Kidney tubule cell (primary cell): ENCODE data around the gene OR5AP2.
"Not testable (repeated sequence)": the region's sequence is repeated elsewhere in the genome, so short reads cannot be mapped to it uniquely, and the experiment has no call there.

Experiments
- DNase-seq: peaks from one replicate; pipeline ENCODE4 v3.0.0-alpha.2; 2018; ENCODE audit warnings: low spot score

Gene OR5AP2

DNA sequence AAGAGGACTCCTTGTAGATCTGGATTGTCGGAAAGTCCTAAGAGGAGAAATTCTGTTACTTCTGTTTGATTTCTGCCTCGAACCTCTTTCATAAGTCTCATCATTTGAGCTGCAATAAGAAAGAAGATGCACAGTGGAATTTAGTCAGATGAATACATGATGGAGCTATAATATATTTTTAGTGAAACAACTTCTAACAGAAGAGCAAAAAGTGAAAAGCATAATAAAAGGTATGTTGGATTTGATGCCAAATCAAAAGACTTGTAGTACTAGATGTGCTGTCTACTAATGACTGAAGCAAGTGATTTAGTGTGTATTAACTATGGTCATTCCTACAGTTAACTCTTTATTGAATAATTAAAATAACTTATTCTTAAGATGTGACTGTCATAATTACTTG is at the start of gene OR5AP2:
OR5AP2 (minus strand) TSS at position 101 of the 400 bp plus-strand sequence; CDS start at position 101, 0 bp downstream.
- DNase-seq: no peak

GRCh38 chr11:56691179-56691578 is 48.9 kb upstream of the OR5AP2 start:
- not testable (repeated sequence) for DNase-seq

- no peak for DNase-seq
Measured at GRCh38 chr11:56688554-56689100, 46.4 kb upstream of the OR5AP2 start.

DNA sequence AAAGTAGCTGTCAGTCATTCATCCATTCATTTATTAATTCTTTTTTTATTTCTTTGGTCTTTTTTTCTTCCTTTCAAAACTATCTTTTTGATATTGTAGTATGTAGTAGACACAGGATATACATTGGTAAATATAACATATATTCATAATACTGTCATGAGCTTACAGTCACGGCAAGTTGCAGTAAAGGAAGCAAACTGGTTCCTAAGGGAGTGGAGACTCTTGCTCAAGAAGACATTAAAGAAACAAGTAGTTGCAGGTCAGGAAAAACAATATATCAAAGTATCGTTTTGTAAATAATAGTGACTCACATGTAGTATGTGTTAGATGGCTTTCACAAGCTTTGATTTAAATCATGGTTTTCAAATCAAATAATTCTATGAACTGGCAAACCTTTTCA is 28.7 kb upstream of the OR5AP2 start:
- DNase-seq: no peak

DNA sequence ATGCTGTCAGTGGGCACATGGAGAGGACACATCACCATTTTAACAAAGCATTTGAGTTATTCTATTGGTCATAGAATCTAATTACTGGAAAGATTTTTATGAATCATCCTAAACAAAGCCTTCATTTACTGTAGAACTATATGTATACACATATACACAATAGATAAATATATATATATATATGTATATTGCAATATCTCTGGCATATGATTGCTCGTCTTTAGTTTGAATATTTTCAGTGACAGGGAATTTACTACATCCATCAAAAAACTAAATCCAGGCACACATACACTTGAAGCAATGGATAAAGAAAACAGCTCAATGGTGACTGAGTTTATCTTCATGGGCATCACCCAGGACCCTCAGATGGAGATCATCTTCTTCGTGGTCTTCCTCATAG is 21.1 kb upstream of the OR5AP2 start, which contains the start of gene OR5AR1:
OR5AR1 (plus strand) TSS at position 301 of the 400 bp plus-strand sequence; CDS start at position 301, 0 bp downstream.
- DNase-seq: no peak

DNA sequence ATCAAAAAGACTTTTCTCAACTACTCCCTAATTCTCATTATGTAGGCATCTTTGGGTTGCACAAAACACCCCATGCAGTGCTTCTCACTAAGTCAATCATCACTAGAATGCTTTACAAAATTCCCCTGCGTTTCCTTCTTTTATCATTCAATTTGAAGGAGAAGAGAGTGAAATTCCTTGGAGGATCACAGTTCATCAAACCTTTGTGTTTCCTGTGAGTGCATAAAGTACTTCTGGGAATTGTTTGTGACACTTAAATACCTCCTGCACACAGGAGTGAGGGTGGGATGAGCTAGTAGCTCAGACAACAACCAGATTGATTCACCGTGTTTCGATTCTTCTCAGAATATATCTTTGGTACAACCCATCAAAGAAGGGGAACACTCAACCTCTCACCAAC is 17.5 kb upstream of the OR5AP2 start:
- no peak for DNase-seq

DNA sequence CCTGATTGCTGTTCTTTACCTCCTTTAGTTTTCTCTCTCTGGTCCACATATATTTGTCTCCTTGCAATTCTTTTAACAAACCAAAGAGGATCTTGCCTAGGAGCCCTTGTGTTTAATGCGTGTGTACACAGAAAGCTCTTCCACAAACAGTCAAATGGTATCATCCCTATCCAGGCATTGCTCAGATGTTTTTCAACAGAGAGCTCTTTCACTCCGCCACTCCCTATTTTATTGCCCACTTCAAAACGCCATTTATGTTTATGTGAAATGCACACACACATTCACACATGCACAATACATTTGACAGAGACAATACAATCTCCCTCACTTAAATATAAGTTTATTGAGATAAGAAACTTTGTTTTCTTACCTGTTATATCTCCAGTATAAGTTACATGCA is 4.7 kb downstream of the OR5AP2 start:
- DNase-seq: no peak

DNA sequence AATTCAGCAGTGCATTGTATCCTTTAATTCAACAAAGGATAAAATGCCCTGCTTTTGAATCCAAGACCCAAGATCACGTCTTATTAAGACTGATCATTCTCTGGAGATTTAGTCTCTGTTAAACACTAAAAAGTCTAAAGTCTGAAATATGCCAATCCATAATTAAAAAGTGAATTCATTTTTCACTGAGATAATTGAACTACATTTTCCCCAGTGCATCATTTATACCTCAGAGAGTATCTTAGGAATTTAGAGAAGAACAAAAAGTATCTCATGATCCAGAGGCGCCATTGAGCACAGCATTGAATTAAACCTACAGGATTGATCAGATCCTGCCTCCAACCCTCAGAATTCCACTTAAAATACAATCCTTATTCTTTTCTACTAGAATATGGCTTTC is 5.4 kb downstream of the OR5AP2 start:
- no peak for DNase-seq

GRCh38 chr11:56632329-56632728 is 9.9 kb downstream of the OR5AP2 start:
- no peak for DNase-seq

DNA sequence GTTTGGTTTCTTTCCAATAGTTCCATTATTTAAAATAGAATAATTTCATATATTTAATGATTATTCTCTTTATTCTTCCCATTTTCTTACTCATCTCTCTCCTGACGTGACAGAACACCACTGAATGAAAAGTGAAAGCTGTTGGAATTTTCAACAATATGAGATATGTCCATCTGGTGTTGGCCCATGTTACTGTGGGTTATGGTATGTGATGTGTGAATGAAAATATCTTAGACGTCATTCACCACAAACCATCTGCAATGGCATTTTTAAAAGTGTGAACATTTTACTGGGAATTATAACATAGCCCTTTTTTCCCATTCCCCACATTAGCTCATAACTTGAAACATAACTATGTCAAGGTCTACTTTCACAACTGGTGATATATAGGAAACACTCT is 16.3 kb downstream of the OR5AP2 start:
- DNase-seq: no peak

DNA sequence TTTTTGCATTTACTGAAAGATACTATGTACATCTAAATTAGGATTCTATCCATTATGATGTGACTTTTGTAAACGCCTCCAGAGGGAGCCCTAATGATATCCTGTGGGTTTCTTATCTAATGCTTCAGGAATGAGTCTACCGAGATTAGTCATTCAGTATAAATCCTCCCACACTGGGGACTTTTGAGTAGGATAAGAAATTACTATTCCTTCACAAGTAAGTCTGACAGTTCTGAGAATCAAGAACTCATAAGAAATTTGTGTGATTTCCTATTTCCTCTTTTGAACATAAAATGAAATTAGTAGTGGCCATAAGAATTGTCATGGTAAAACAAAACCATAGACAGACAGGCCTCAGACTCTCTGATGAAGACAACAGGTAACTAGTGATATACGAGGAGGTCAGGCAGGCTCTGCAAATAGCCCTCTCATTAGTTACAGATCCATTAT is 17.6 kb downstream of the OR5AP2 start:
- DNase-seq: peak; percentile 85

- no peak for DNase-seq
Measured at GRCh38 chr11:56611174-56611573, 31.1 kb downstream of the OR5AP2 start.

DNA sequence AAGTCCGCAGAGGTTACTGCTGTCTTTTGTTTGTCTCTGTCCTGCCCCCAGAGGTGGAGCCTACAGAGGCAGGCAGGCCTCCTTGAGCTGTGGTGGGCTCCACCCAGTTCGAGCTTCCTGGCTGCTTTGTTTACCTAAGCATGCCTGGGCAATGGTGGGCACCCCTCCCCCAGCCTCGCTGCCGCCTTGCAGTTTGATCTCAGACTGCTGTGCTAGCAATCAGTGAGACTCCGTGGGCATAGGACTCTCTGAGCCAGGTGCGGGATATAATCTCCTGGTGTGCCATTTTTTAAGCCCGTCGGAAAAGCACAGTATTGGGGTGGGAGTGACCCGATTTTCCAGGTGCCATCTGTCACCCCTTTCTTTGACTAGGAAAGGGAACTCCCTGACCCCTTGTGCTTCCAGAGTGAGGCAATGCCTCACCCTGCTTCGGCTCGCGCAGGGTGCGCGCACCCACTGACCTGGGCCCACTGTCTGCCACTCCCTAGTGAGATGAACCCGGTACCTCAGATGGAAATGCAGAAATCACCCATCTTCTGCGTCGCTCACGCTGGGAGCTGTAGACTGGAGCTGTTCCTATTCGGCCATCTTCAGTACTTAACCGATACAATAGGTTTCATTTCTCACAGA is 50.0 kb downstream of the OR5AP2 start:
- DNase-seq: not testable (repeated sequence)
